ENCODE data around the gene PERP. TPM values are rescaled to one million over a fixed set of nuclear protein-coding genes. Genes with fewer than 3 reads are reported as not detected.

The PERP gene
- total RNA-seq, 4 donors from 2014 or later: 21.5 to 80.2 (median 34.7) TPM

DNA sequence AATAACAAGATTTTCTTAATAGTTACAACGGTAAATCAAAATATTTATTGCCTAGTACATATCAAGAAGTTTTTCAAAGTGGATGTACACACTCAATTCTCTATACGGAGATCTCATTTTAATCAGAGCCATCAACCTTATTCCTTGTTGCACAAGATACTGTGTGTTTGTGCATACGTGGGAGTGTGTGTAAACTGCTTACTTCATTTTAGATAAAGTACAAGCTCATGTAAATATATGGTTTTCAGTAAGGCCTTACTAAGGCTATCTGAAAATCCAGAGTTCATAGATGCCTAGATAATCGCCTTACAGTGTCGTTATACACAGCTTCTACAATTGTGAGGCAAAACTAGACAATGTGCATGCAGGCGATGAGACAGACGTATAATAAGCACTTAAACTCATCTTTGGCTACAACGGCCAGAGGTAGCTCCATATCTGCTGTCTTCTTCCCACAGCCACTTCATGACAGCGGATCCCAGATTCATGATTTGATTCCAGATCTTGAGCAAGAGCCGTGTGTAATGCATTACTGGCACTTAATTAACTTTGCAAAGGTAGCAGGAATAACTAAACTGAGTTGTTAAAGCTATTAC, 2.5 kb downstream of the PERP start:
- no peak for TF ChIP-seq CTCF (IDR thresholded peaks at IDR 0.05; ENCODE audit: low read depth)

- no peak for TF ChIP-seq CTCF (IDR thresholded peaks at IDR 0.05; ENCODE audit: low read depth)
These were observed 3.3 kb downstream of the PERP start for GRCh38 chr6:138103871-138104270.

- no peak for TF ChIP-seq CTCF (IDR thresholded peaks at IDR 0.05; ENCODE audit: low read depth)
These were observed 5.1 kb downstream of the PERP start for GRCh38 chr6:138101946-138102731.

DNA sequence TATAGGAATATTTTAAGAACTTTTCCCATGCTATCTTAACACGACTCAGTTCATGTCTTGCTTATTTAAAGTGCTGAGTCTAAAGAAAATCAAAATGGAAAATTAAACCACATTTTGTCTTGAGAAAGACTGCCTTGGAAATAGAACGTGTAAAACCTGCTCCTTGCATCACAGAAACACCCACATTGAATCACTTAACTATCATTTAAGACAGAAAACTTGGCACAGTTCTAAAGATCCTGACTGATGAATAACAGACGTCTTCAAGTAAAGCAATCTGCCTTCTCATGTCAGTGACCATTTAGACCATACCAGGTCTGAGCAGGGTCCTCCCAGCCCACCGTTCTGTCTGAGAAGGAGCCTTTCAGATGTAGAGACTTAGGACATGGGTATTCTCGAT, 7.4 kb downstream of the PERP start:
- TF ChIP-seq CTCF (IDR thresholded peaks at IDR 0.05; ENCODE audit: low read depth): no peak

GRCh38 chr6:138098306-138098705, 8.9 kb downstream of the PERP start:
- TF ChIP-seq CTCF (IDR thresholded peaks at IDR 0.05; ENCODE audit: low read depth): no peak

GRCh38 chr6:138094260-138094659, 13.0 kb downstream of the PERP start:
- TF ChIP-seq CTCF (IDR thresholded peaks at IDR 0.05; ENCODE audit: low read depth): no peak

- no peak for TF ChIP-seq CTCF (IDR thresholded peaks at IDR 0.05; ENCODE audit: low read depth)
These were observed 13.6 kb downstream of the PERP start for GRCh38 chr6:138093632-138094031.
